ENCODE data around the gene EFCC1. TPM values are rescaled to one million over a fixed set of nuclear protein-coding genes. Genes with fewer than 3 reads are reported as not detected.

EFCC1 gene
- total and polyA plus RNA-seq, 2 of the 8 experiments (the other 6 are each of a cell fraction or from before 2014, with no cell fraction given): 0.14 to 0.37 TPM

DNA sequence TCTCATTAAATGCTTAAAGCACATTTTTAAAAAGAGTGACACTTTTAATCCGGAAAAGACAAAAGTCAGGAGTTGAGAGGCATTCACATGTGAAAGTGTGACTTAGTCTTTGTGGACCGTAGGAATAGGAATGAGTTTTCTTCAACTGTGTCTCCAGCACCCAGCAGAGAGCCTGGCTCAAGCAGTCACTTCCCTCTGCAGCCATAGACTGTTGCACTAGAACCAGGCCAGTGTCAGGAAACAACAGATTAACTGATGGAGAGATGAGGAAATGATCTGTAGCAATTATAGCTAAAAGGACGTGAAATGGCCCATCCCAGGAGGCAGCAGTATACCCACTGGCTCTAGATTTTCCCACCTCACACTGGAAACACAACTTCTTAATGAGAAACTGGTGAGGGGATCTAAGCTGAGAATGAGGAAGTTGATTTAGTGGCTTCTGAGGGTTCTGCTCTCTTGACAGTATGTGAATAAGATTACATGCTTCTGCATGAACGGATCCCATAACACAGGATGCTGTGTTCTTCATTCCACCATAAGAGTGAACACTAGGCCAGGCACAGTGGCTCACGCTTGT, 27.0 kb upstream of the EFCC1 start (continued):
- TF ChIP-seq FOSL1 (IDR thresholded peaks at IDR 0.05; ENCODE audit: insufficient read depth, low read depth, low read length): no peak
